HG02870 (cell line): ENCODE results near the gene NCBP1.
"Not testable (repeated sequence)": the region's sequence is repeated elsewhere in the genome, so short reads cannot be mapped to it uniquely, and the experiment has no call there.

Experiments used
- ATAC-seq: cut with Tn5 transposase; IDR thresholded peaks from one replicate; pipeline ENCODE4 v1.9.1; 2021; ENCODE audit warnings: mild to moderate bottlenecking, moderate library complexity; ENCODE audit not compliant: unreplicated experiment

The NCBP1 gene

GRCh38 chr9:97672403-97672802, 38.8 kb downstream of the NCBP1 start:
- ATAC-seq: no peak

DNA sequence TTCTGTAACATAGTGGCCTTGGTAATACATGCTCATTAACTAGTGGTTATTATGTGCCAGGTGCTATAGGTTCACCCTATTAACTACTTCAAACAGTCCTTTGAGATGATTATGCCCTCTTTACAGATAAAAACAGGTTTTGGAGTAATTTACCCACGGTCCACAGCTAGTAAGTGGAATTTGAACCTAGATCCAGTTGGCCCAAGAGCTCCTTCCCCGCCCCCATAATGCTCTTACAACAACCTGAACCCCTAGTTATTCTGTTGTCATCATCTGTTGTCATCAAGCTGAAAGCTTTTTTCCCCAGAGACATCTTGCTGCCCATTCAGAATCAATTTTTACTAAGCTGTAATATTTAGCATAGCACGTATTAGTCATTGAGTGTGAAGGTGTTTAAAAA, 40.3 kb downstream of the NCBP1 start:
- no peak for ATAC-seq

DNA sequence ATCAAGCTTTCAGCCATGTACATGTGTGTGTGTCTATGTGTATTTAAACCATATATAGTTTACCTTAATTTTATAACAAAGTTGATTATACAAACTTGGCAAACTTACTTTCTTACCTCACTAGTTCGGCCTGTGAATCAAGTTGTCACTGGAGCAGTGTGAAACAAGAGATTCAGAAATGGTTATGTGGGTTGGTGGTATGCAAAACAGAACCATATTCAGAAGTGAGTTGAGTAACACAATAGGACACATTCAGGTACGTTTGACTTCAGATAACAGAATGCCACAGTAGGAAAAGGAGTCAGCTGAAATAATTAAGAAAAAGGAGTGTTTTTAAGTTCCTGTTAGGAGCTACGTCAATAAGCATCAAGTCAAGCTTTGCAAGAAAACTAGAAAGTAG, 42.0 kb downstream of the NCBP1 start:
- no peak for ATAC-seq

DNA sequence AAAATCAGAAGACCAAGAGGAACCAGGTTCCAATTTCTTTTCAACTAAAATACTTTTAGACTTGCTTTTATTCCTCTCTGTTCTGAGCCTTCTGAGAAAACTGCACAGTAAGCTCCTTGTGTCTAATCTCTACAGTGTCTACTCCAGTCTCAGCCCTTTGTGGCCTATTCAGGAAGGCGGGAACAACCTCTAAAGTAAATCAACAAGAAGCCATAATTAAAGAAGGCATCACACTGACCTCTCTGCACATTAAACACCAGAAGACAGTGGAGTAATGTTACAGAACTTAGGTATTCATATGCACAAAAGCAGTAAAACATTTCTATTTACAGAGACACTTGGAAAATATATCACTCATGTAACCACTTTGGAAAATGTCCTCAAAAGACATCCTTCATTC, 48.6 kb downstream of the NCBP1 start:
- ATAC-seq: no peak

GRCh38 chr9:97688654-97689053, 55.0 kb downstream of the NCBP1 start:
- no peak for ATAC-seq

- no peak for ATAC-seq
Measured at GRCh38 chr9:97689401-97690180, 56.0 kb downstream of the NCBP1 start.

- no peak for ATAC-seq
Measured at GRCh38 chr9:97694769-97695168, 61.1 kb downstream of the NCBP1 start.

GRCh38 chr9:97695390-97695789, 61.8 kb downstream of the NCBP1 start:
- ATAC-seq: no peak

- no peak for ATAC-seq
Measured at GRCh38 chr9:97695995-97696802, 62.6 kb downstream of the NCBP1 start.

DNA sequence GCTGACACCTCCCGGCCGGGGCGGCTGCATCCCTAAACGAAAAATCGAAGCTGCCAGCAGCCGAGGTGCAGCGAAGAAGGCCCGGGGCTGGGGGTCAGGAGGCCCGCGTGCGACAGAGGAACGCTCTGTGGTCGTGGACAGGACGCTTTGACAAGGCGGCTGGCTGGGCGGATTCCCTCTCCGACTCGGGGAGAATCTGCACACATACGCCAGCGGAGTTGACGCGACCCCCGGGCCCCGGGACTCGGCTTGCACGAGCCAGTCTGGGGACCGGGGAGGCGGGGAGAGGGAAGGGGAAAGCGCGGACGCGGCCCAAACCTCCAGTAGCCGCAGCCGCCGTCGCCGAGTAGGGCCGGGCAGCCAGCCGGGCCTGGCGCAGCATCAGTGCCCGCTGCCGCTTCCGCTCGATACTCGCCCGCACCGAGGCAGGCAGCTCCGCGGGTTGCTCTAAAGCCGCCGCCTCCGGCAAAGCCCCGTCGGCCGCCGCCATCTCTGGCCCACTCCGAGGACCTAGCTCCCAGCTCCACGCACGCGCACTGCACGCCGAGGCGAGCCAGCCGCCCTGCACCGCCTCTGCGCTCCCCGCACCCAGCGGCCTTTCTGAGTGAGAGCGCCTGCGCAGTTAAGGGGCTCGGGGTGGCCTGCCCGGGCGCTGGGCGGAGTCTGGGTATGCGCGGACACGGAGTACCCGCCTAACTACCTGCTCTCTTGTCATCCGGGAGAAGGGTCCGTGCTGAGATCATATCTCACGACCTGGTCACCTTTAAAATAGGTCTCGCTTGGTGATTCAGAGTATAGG, 63.4 kb downstream of the NCBP1 start, which contains the start of gene XPA:
Gene XPA, minus strand, starts transcription at position 538 of the 799 bp plus-strand sequence. Its CDS starts 48 bp downstream, at position 490.
- peak; percentile 86 for ATAC-seq

DNA sequence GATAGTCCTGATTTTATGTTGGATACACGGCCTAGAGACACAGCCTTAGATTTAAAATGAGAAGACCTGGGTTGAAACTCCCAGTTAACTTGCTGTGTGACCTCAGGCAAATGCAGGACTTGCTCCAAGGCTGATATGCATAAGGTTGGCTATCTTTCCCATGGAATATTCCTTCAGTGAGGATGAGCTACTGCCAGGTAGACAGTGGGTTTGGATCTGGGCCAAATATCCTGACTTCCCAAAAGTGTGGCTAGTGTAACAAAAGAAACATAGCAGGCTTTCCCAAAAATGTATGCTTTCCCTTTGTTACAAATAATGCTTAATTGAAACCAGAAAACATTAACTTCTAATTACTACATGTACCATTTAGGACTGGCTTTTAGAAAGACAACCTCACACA, 64.2 kb downstream of the NCBP1 start:
- ATAC-seq: no peak

GRCh38 chr9:97698865-97699264, 65.2 kb downstream of the NCBP1 start:
- no peak for ATAC-seq

GRCh38 chr9:97699281-97699680, 65.7 kb downstream of the NCBP1 start:
- not testable (repeated sequence) for ATAC-seq

- ATAC-seq: not testable (repeated sequence)
Measured at GRCh38 chr9:97699824-97700223, 66.2 kb downstream of the NCBP1 start.

GRCh38 chr9:97703437-97704344, 70.1 kb downstream of the NCBP1 start:
- ATAC-seq: no peak

DNA sequence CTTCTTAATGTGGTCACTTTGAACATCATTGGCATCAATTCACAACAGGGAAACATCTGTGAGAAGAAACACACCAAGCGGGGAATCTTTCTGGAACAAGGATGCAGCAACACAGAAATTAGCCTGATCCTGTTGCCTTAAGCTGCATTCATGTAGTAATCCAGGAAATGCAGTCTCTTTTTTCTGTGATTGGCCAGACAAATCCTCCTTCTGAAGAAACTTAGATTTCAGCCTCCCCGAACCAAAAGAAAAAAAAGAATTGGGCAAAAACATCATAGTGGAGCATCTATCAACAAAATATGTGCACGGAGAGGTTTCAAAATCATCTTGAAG, 70.7 kb downstream of the NCBP1 start:
- ATAC-seq: no peak

- no peak for ATAC-seq
Measured at GRCh38 chr9:97704851-97705250, 71.2 kb downstream of the NCBP1 start.

DNA sequence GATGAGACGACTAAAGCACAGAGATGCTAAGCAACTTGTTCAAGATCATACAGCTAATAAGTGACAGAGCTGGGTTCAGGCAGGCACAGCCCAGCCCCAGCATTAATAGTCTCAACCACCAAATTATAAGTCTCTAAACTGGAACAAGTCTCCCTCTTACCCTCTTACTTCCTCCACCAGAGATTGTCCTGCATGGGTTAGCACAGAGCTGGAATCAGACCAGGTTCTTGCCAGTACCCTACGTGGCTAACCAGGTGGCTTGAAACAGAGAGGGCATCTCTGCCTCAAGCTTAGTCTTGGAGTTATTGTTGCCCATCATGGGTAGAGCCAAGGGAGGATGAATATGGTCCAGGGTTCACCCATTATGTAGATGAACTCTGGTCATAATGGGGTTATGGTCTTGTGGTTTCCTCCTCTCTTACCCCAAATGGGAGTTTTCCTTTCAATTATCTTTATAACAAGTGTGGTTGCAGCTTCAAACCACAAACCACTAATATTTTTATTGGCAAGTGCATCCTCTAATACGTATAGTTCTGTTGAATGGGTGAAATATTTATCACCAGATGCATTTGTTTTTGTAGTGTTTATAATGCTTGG, 71.8 kb downstream of the NCBP1 start:
- ATAC-seq: no peak

- no peak for ATAC-seq
Measured at GRCh38 chr9:97706246-97706645, 72.6 kb downstream of the NCBP1 start.
